Heart right ventricle (tissue), 16 donors: ENCODE measurements around the gene ZFAND5. TPM values are rescaled to one million over a fixed set of nuclear protein-coding genes. Genes with fewer than 3 reads are reported as not detected.
A peak's percentile ranks its signal among the peaks of the same experiment; 100 is the strongest.

ENCODE experiments used
- ATAC-seq, 8 donors: fragments of 200-7000 bp; cut with Tn5 transposase; one replicate each; pipeline ENCODE4 v1.9.1; 2020; ENCODE audit warnings: mild to moderate bottlenecking in 8 of 8, moderate library complexity in 8 of 8, moderate number of reproducible peaks in 1 of 8
- DNase-seq, 2 donors: peaks; one replicate each; pipeline ENCODE4 v3.0.0-alpha.2; 2020
- H3K27ac ChIP-seq, 10 donors: fragments of 200-600 bp; sonication (generic) in 2 of 10; one replicate each; pipeline versions ENCODE4 v1.5.0 to v1.8.0; 2020 to 2022; ENCODE audit warnings: mild to moderate bottlenecking in 3 of 10
- H3K27me3 ChIP-seq, 7 donors: fragments of 200-600 bp; one replicate each; pipeline ENCODE4 v1.8.0; 2021 to 2022; ENCODE audit warnings: mild to moderate bottlenecking in 2 of 7
- H3K36me3 ChIP-seq, 9 donors: fragments of 200-600 bp; sonication (generic) in 1 of 9; one replicate each; pipeline versions ENCODE4 v1.5.0 to v1.8.0; 2020 to 2022; ENCODE audit warnings: mild to moderate bottlenecking in 2 of 9
- H3K4me1 ChIP-seq, 9 donors: fragments of 200-600 bp; sonication (generic) in 1 of 9; one replicate each; pipeline versions ENCODE4 v1.5.0 to v1.8.0; 2020 to 2022; ENCODE audit warnings: mild to moderate bottlenecking in 4 of 9
- H3K4me3 ChIP-seq, 10 donors: fragments of 200-600 bp; sonication (generic) in 2 of 10; one replicate each; pipeline versions ENCODE4 v1.5.0 to v1.8.0; 2020 to 2022; ENCODE audit warnings: mild to moderate bottlenecking in 7 of 10, moderate library complexity in 2 of 10
- H3K9me3 ChIP-seq, 11 donors: fragments of 200-600 bp in 10 of 11; sonication (generic) in 2 of 11; one replicate each; pipeline versions ENCODE4 v1.5.0 to v1.8.0; 2013 to 2022; ENCODE audit warnings: mild to moderate bottlenecking in 2 of 11, control low read depth in 1 of 11, moderate library complexity in 1 of 11
- CTCF ChIP-seq, 9 donors: fragments of 200-600 bp; sonication (generic) in 2 of 9; IDR thresholded peaks; one replicate each; pipeline versions ENCODE4 v1.5.0 to v1.8.0; 2021 to 2022; ENCODE audit warnings: antibody characterized with exemption in 9 of 9, mild to moderate bottlenecking in 5 of 9, moderate library complexity in 1 of 9
- WGBS, 2 donors: extraction: QIAGEN DNeasy Blood & Tissue Kit; methylation state at CpG; one replicate each; pipeline ENCODE4 v1.1.7; 2013; ENCODE audit warnings: inconsistent platforms in 1 of 2; 5-methylcytosine and 5-hydroxymethylcytosine counted together
- intact Hi-C, 10 donors: fragments of 100-400 bp; cut with DNase I; formaldehyde crosslinking; loops; one replicate each; pipeline versions ENCODE4 v1.11.1 to v1.14.2; 2022
- polyA plus RNA-seq, 2 donors: library from polyadenylated mRNA; stranded (reverse); fragments of 200-250 nt; gene quantifications; one replicate each; pipeline ENCODE4 v1.2.3, GENCODE V29; 2013
- total RNA-seq, 10 donors: library from RNA; stranded (reverse); fragmentation: NEBNext Ultra II Directional in 3 of 10; extraction: Animal tissue kit (Norgen Biotek cat#: 25700) in 3 of 10; gene quantifications; one replicate each; pipeline versions ENCODE4 v1.2.1 to v1.2.4, GENCODE V29; 2021 to 2023
- donor health status: Arrhythmogenic right ventricular cardiomyopathy.
- donor health status: ischemic (EF 13 %, LVEDD 7.1; RV severe dilation, severe dysfunction).
- donor health status: healthy with polysubstance abuse.
- donor health status: DM: no; HTN: yes; CAD: no.
- donor health status: DM: no; HTN: no; CAD: no.
- donor health status: ischemic (EF 25% LVEDD 6.9; RV normal size, moderate dysfunction).
- donor health status: ischemic (EF 25% LVEDD 5.7; RV mildly dilated, moderate dysfunction).
- donor health status: healthy.
- donor health status: DM: yes; HTN: yes; CAD: no.
- donor health status: Ischemic cardiomyopathy.
- donor health status: ischemic (EF 35%, LVEDD 5.7; RV mildly dilated, moderate dysfunction).
- donor health status: nonischemic (EF 11% LVEDD 7.7; RV severe dilation, severe dysfunction).
- donor health status: DM: yes; HTN: yes; CAD: no.
- donor health status: PGD.
- donor health status: ischemic (EF 29% LVEDD 5.4; RV normal size, mild dysfunction).
- donor health status: nonischemic (EF 23%, LVEDD 6.1; RV moderate dilation, normal function).

ZFAND5 gene
- total and polyA plus RNA-seq, 12 donors, result 66.7 to 280 (median 217) TPM

GRCh38 chr9:72399391-72399790, 34.4 kb upstream of the ZFAND5 start:
- intact Hi-C loops, result no loop called here
- Histone ChIP-seq H3K4me1 (peaks cover 0 to 14% (median 0%) of the 10 kb centered on the region in 9 donors), H3K27me3 (no peaks in the 10 kb centered on the region), H3K27ac (no peak overlapping the region), H3K9me3 (no peaks in the 10 kb centered on the region), H3K36me3 (no peaks in the 10 kb centered on the region), H3K4me3 (no peak overlapping the region)
- WGBS, 2 donors, result 100% methylated on average over 2 of the region's 2 CpGs
- no peak for DNase-seq
- TF ChIP-seq CTCF (IDR thresholded peaks at IDR 0.05), result no peak
- ATAC-seq, result no peak

- Histone ChIP-seq H3K9me3 (no peaks in the 10 kb centered on the region), H3K4me3 (no peak overlapping the region), H3K27me3 (no peaks in the 10 kb centered on the region), H3K4me1 (peaks cover 0 to 18% (median 0%) of the 10 kb centered on the region in 9 donors), H3K27ac (no peak overlapping the region), H3K36me3 (no peaks in the 10 kb centered on the region)
- no peak for DNase-seq
- ATAC-seq, result peak in 1 of 8 donors; percentile 37
- intact Hi-C loops, result no loop called here
- WGBS, 2 donors, result 47 to 55% methylated on average over 7 of the region's 7 CpGs
- TF ChIP-seq CTCF (IDR thresholded peaks at IDR 0.05), result no peak
Observed at GRCh38 chr9:72396247-72397091, 31.5 kb upstream of the ZFAND5 start.

- H3K4me1 ChIP-seq, result peaks cover 0 to 18% (median 0%) of the 10 kb centered on the region in 9 donors
- H3K9me3 ChIP-seq, result no peaks in the 10 kb centered on the region
- H3K27me3 ChIP-seq, result no peaks in the 10 kb centered on the region
- TF ChIP-seq CTCF (IDR thresholded peaks at IDR 0.05), result no peak
- no peaks in the 10 kb centered on the region for H3K36me3 ChIP-seq
- DNase-seq (no peak), ATAC-seq (no peak)
- intact Hi-C loops, result no loop called here
- H3K4me3 ChIP-seq, result no peak overlapping the region
- 71 to 85% methylated on average over 2 of the region's 2 CpGs for WGBS, 2 donors
- no peak overlapping the region for H3K27ac ChIP-seq
Observed at GRCh38 chr9:72394066-72394465, 29.1 kb upstream of the ZFAND5 start.

GRCh38 chr9:72390907-72391306, 25.9 kb upstream of the ZFAND5 start:
- peaks cover 0 to 3% (median 0%) of the 10 kb centered on the region in 9 donors for H3K4me1 ChIP-seq
- H3K9me3 ChIP-seq, result no peaks in the 10 kb centered on the region
- no peaks in the 10 kb centered on the region for H3K36me3 ChIP-seq
- no peak overlapping the region for H3K27ac ChIP-seq
- DNase-seq, result no peak
- 83 to 91% methylated on average over 2 of the region's 2 CpGs for WGBS, 2 donors
- intact Hi-C loops, result no loop called here
- no peaks in the 10 kb centered on the region for H3K27me3 ChIP-seq
- TF ChIP-seq CTCF (IDR thresholded peaks at IDR 0.05), result no peak
- no peak for ATAC-seq
- no peak overlapping the region for H3K4me3 ChIP-seq
